Esophagus squamous epithelium (tissue), 5 donors: ENCODE data around the gene GYS2. TPM values are rescaled to one million over a fixed set of nuclear protein-coding genes. Genes with fewer than 3 reads are reported as not detected.

Experiments
- DNase-seq: peaks from one replicate; lab custom pipeline; 2025; lab: John Stamatoyannopoulos, UW
- H3K27ac ChIP-seq, 4 donors: fragments of 200-600 bp; sonication (generic); one replicate each; pipeline ENCODE4 v1.5.1; 2016 to 2019; ENCODE audit warnings: mild to moderate bottlenecking in 1 of 4
- H3K27me3 ChIP-seq, 4 donors: fragments of 200-600 bp; sonication (generic); 1 replicate in 3 of 4; 2 replicates in 1 of 4; pipeline versions ENCODE4 v1.5.1 to v1.6.0; 2017 to 2021; ENCODE audit warnings: antibody characterized with exemption in 1 of 4
- H3K36me3 ChIP-seq, 3 donors: fragments of 200-600 bp; sonication (generic); one replicate each; pipeline ENCODE4 v1.5.1; 2016 to 2019
- H3K4me1 ChIP-seq, 3 donors: fragments of 200-600 bp; sonication (generic); one replicate each; pipeline ENCODE4 v1.5.1; 2017 to 2019
- H3K4me3 ChIP-seq, 4 donors: fragments of 200-600 bp; sonication (generic); 1 replicate in 3 of 4; 2 replicates in 1 of 4; pipeline ENCODE4 v1.5.1; 2016 to 2019; ENCODE audit warnings: mild to moderate bottlenecking in 2 of 4, moderate library complexity in 1 of 4
- H3K9me3 ChIP-seq, 3 donors: fragments of 200-600 bp; sonication (generic); one replicate each; pipeline ENCODE4 v1.5.1; 2016 to 2019
- POLR2A ChIP-seq, 4 donors: fragments of 450-650 bp; IDR thresholded peaks; one replicate each; pipeline ENCODE4 v1.6.1; 2017; ENCODE audit warnings: antibody characterized with exemption in 4 of 4, mild to moderate bottlenecking in 4 of 4, moderate library complexity in 3 of 4
- WGBS, 2 donors: methylation state at CpG; one replicate each; pipeline ENCODE4 v1.1.5; 2018; 5-methylcytosine and 5-hydroxymethylcytosine counted together
- intact Hi-C: fragments of 100-400 bp; cut with DNase I; formaldehyde crosslinking; loops from one replicate; pipeline ENCODE4 v1.15.0; 2022
- total RNA-seq, 4 donors: library from RNA; depleted of rRNA; stranded (reverse); fragments of >200 nt; gene quantifications; one replicate each; pipeline ENCODE4 v1.1.0, GENCODE V29; 2016
- TF ChIP-seq, protein P1 (sequence below), 6 experiments: fragments of 450-650 bp in 4 of 6; fragments of 200-600 bp in 2 of 6; sonication (generic) in 2 of 6; IDR thresholded peaks; one replicate each; pipeline ENCODE4 v1.5.1; 2016 to 2019; ENCODE audit warnings: antibody characterized with exemption in 6 of 6, mild to moderate bottlenecking in 4 of 6, moderate library complexity in 4 of 6
- donor health status: DM: yes; HTN: yes; CAD: no.

The GYS2 gene
- 10 to 100 TPM in 1 of 4 donors, 1 to 10 TPM in 2, under 1 TPM in 1; 0.29 to 12.9 (median 3.2) TPM for total RNA-seq

- DNase-seq: no peak
- Histone ChIP-seq H3K36me3 (no peaks in the 10 kb centered on the region), H3K4me1 (no peaks in the 10 kb centered on the region), H3K9me3 (no peaks in the 10 kb centered on the region), H3K27ac (peak within 1 kb of the TSS in 3 of 4 donors; percentile 25 to 47 (median 36)), H3K4me3 (peak within 1 kb of the TSS in 2 of 4 donors; percentile 11 to 20), H3K27me3 (no peaks in the 10 kb centered on the region)
- intact Hi-C loops: no loop called here
- no peak for TF ChIP-seq POLR2A (IDR thresholded peaks at IDR 0.05)
- TF ChIP-seq, protein P1, sequence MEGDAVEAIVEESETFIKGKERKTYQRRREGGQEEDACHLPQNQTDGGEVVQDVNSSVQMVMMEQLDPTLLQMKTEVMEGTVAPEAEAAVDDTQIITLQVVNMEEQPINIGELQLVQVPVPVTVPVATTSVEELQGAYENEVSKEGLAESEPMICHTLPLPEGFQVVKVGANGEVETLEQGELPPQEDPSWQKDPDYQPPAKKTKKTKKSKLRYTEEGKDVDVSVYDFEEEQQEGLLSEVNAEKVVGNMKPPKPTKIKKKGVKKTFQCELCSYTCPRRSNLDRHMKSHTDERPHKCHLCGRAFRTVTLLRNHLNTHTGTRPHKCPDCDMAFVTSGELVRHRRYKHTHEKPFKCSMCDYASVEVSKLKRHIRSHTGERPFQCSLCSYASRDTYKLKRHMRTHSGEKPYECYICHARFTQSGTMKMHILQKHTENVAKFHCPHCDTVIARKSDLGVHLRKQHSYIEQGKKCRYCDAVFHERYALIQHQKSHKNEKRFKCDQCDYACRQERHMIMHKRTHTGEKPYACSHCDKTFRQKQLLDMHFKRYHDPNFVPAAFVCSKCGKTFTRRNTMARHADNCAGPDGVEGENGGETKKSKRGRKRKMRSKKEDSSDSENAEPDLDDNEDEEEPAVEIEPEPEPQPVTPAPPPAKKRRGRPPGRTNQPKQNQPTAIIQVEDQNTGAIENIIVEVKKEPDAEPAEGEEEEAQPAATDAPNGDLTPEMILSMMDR (IDR thresholded peaks at IDR 0.05): no peak
- 53 to 69% methylated on average over 7 of the region's 7 CpGs for WGBS, 2 donors
Observed at GRCh38 chr12:21604245-21605101, at the start of gene GYS2. Gene GYS2 (minus strand): TSS chr12:21604847. CDS start chr12:21604592, 255 bp downstream.

- Histone ChIP-seq H3K36me3 (peaks cover 0 to 69% (median 3%) of the 10 kb centered on the region in 3 donors), H3K27ac (no peak overlapping the region)
Observed at GRCh38 chr12:21651821-21652220, 47.2 kb upstream of the GYS2 start.

DNA sequence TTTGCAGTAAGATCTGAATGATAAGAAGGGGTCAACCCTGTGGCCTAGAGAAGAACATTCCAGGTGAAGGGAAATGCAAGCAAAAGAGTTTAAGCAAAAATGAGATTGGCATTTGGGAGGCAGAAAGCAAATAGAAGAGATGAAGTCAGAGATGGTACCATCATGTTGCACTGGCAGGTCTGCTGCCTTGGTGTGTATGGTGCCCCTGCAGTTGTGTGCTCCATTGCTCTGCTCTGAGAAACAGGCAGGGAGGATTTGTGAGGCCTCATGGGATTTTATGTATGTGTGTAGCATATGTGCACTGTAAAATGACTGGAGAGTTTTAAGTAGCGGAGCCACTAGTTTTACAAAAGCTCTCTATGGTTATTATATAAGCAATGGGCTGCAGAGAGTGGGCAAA is 46.4 kb upstream of the GYS2 start:
- intact Hi-C loops: no loop called here
- 92 to 94% methylated on average over 1 of the region's 1 CpG for WGBS, 2 donors
- peaks cover 3 to 77% (median 5%) of the 10 kb centered on the region in 3 donors for H3K36me3 ChIP-seq
- H3K9me3 ChIP-seq: no peaks in the 10 kb centered on the region
- H3K27me3 ChIP-seq: no peaks in the 10 kb centered on the region
- TF ChIP-seq, protein P1 (IDR thresholded peaks at IDR 0.05): no peak
- TF ChIP-seq POLR2A (IDR thresholded peaks at IDR 0.05): no peak
- no peak overlapping the region for H3K27ac ChIP-seq
- no peak overlapping the region for H3K4me3 ChIP-seq
- peaks cover 0 to 22% (median 4%) of the 10 kb centered on the region in 3 donors for H3K4me1 ChIP-seq
- DNase-seq: no peak

More at GRCh38 chr12:21651821-21652220, 47.2 kb upstream of the GYS2 start:
- Histone ChIP-seq H3K4me3 (no peak overlapping the region), H3K27me3 (no peaks in the 10 kb centered on the region), H3K4me1 (peaks cover 0 to 29% (median 10%) of the 10 kb centered on the region in 3 donors), H3K9me3 (no peaks in the 10 kb centered on the region)
- intact Hi-C loops: no loop called here
- no peak for DNase-seq
- WGBS, 2 donors: 92 to 100% methylated on average over 1 of the region's 1 CpG
- no peak for TF ChIP-seq POLR2A (IDR thresholded peaks at IDR 0.05)
- TF ChIP-seq, protein P1 (IDR thresholded peaks at IDR 0.05): no peak

- H3K27me3 ChIP-seq: no peaks in the 10 kb centered on the region
Observed at GRCh38 chr12:21649034-21649433, 44.4 kb upstream of the GYS2 start.

More at GRCh38 chr12:21649034-21649433, 44.4 kb upstream of the GYS2 start:
- H3K27ac ChIP-seq: no peak overlapping the region
- no peak for DNase-seq
- intact Hi-C loops: no loop called here
- peaks cover 0 to 23% (median 0%) of the 10 kb centered on the region in 3 donors for H3K4me1 ChIP-seq
- no peak overlapping the region for H3K4me3 ChIP-seq
- TF ChIP-seq, protein P1 (IDR thresholded peaks at IDR 0.05): no peak
- no peak for TF ChIP-seq POLR2A (IDR thresholded peaks at IDR 0.05)
- 52 to 57% methylated on average over 3 of the region's 3 CpGs for WGBS, 2 donors
- H3K36me3 ChIP-seq: peaks cover 3 to 89% (median 6%) of the 10 kb centered on the region in 3 donors
- H3K9me3 ChIP-seq: no peaks in the 10 kb centered on the region
